ENCODE results near the gene ZNF385A.

- TF ChIP-seq CTCF (conservative IDR thresholded peaks at IDR 0.05; ENCODE audit: low read length) (peak; percentile 32), EZH2phosphoT487 (IDR thresholded peaks at IDR 0.05; ENCODE audit: borderline replicate concordance, low read depth, low read length) (no peak)
These were observed 26.9 kb downstream of the ZNF385A start for GRCh38 chr12:54357506-54358190.

Data from OCI-LY7 (cell line).